ENCODE measurements around the gene SAMD3. TPM values are rescaled to one million over a fixed set of nuclear protein-coding genes. Genes with fewer than 3 reads are reported as not detected.
"Not testable (repeated sequence)": the region's sequence is repeated elsewhere in the genome, so short reads cannot be mapped to it uniquely, and the experiment has no call there.

Gene SAMD3, protein sequence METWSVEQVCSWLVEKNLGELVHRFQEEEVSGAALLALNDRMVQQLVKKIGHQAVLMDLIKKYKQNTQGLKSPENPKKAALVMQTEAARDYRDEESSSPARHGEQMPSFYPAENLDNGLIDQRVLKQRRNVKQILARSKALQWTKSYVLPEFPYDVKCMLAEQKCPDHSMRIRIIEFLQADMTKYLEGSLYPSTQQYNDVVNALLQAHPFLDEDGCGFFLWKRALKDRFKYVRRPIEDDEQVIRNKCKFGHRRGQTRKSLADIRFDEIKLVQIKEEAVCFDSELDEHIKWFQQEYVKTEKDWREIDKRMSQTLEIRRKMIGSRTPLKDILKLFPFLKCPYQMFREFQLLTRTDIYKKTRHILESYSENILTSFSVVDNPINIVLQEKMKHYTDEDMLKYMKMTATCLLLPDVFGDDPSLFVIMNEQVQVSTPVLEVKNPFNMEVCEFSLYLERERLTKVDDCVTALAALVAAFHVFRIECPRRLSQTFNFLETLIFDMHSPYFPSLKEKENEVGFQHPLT
- total RNA-seq (10 to 100 TPM; 24.1 to 29.7 TPM), polyA plus RNA-seq (10 to 100 TPM; 55.1 to 69.2 TPM)

DNA sequence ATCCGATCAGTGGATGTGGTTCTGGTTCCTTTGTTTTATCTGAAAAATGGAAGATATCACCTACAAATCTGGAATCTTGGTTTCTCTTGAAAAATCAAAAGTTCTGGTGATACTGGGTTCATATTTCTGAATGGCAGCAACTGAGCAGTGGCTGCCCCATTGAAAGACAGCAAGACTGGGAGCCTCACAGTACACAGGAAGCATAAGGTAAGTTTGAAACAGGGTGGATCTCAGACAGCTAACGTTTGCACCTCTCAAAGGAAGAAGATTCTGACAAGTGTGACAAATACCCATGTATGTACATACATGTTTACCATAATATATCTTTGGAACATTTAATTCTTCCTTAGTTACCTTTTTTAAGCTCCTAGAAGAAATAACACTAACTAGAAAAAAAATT lies at the start of gene SAMD3:
SAMD3 (minus strand) TSS at position 177 of the 400 bp plus-strand sequence. CDS start 7,678 bp downstream, outside the sequence.
- Histone ChIP-seq H3K27ac (ENCODE audit: low read depth, low read length) (peak within 1 kb of the TSS; percentile 47), H3K4me1 (ENCODE audit: insufficient read depth, low read length) (peaks cover 46% of the 10 kb centered on the region), H3K9me3 (ENCODE audit: control insufficient read depth in 1 of 2, low read length in 2 of 2) (peaks cover 0 to 3% of the 10 kb centered on the region in 2 donors), H3K4me3 (ENCODE audit: low read length in 2 of 2) (peak within 1 kb of the TSS in 1 of 2 donors; percentile 38), H3K27me3 (ENCODE audit: insufficient read depth, low read length) (no peaks in the 10 kb centered on the region), H3K36me3 (ENCODE audit: insufficient read depth, low read length) (no peaks in the 10 kb centered on the region)
- Mint-ChIP-seq H3K36me3 (peaks cover 10 to 16% of the 10 kb centered on the region in 2 donors), H3K27ac (peak within 1 kb of the TSS; percentile 83 to 96 (median 92)), H3K9me3 (peaks cover 2 to 14% (median 6%) of the 10 kb centered on the region in 8 donors), H3K27me3 (no peaks in the 10 kb centered on the region), H3K4me1 (peaks cover 34 to 60% (median 47%) of the 10 kb centered on the region in 4 donors), H3K4me3 (peak within 1 kb of the TSS; percentile 84 to 93 (median 90))
- POLR2A ChIA-PET (ENCODE audit: partially characterized antibody): interaction anchor here (1.0 to 3.4 kb wide), 16 partner anchors 9 to 203 kb away, joined by 3 to 44 read pairs (median 3); no protein-coding TSS in a partner anchor
- intact Hi-C loops (cut with micrococcal nuclease): loop anchor here (1.0 to 2.0 kb wide), 3 partner anchors 7 to 90 kb away; no protein-coding TSS in a partner anchor
- peak in 3 of 5 donors; percentile 33 to 39 (median 37) for DNase-seq
- CTCF ChIA-PET (ENCODE audit: partially characterized antibody): interaction anchor here (0.6 to 5.0 kb wide), 27 partner anchors 10 to 497 kb away, joined by 3 to 55 read pairs (median 5); no protein-coding TSS in a partner anchor

DNA sequence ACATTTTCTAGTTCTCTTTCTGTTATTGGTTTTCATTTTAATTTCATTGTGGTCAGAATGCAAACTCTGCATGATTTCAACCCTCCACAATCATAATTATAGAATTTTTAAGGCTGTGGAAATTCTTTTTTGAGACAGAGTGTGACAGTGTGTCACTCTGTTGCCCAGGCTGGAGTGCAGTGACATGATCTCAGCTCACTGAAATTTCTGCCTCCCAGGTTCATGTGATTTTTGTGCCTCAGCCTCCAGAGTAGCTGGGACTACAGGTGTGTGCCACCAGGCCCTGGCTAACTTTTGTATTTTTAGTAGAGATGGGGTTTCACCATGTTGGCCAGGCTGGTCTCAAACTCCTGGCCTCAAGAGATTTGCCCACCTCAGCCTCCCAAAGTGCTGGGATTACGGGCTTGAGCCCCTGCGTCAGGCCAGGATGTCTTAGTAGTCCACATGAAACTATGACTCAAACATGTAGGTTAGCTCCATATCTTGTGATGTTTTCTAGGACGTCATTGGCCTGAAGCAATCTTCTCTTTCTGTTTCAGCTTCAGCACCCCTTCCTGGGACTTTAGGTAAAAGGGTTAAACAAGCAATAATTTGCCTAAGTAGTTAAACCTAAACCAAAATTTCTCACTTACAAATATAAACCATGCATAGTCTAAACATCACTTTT lies 47.4 kb upstream of the SAMD3 start:
- H3K36me3 ChIP-seq (ENCODE audit: insufficient read depth, low read length): no peaks in the 10 kb centered on the region
- DNase-seq: no peak
- Mint-ChIP-seq H3K27me3 (no peaks in the 10 kb centered on the region), H3K36me3 (peaks cover 6 to 16% of the 10 kb centered on the region in 2 donors), H3K4me3 (no peak overlapping the region), H3K4me1 (peaks cover 0 to 5% (median under 1%) of the 10 kb centered on the region in 4 donors), H3K27ac (no peak overlapping the region), H3K9me3 (peaks cover 0 to 43% (median 27%) of the 10 kb centered on the region in 8 donors)
- H3K4me3 ChIP-seq (ENCODE audit: low read length in 2 of 2): no peak overlapping the region
- no peaks in the 10 kb centered on the region for H3K4me1 ChIP-seq (ENCODE audit: insufficient read depth, low read length)
- CTCF ChIA-PET (ENCODE audit: partially characterized antibody): interaction anchor here (1.7 kb wide), 1 partner anchor 11 kb away, joined by 11 read pairs; no protein-coding TSS in a partner anchor
- no peak overlapping the region for H3K27ac ChIP-seq (ENCODE audit: low read depth, low read length)
- POLR2A ChIA-PET (ENCODE audit: partially characterized antibody): no interaction called here
- H3K27me3 ChIP-seq (ENCODE audit: insufficient read depth, low read length): no peaks in the 10 kb centered on the region
- peaks cover 0 to 10% of the 10 kb centered on the region in 2 donors for H3K9me3 ChIP-seq (ENCODE audit: control insufficient read depth in 1 of 2, low read length in 2 of 2)
- intact Hi-C loops (cut with micrococcal nuclease): no loop called here

- H3K9me3 Mint-ChIP-seq; H3K36me3 Mint-ChIP-seq; H3K9me3 ChIP-seq (ENCODE audit: control insufficient read depth in 1 of 2, low read length in 2 of 2); H3K27ac Mint-ChIP-seq; H3K4me3 Mint-ChIP-seq; intact Hi-C loops (cut with micrococcal nuclease); H3K27me3 ChIP-seq (ENCODE audit: insufficient read depth, low read length); POLR2A ChIA-PET (ENCODE audit: partially characterized antibody); H3K27me3 Mint-ChIP-seq; CTCF ChIA-PET (ENCODE audit: partially characterized antibody); H3K36me3 ChIP-seq (ENCODE audit: insufficient read depth, low read length); H3K4me3 ChIP-seq (ENCODE audit: low read length in 2 of 2); DNase-seq; H3K27ac ChIP-seq (ENCODE audit: low read depth, low read length): not testable (repeated sequence)
- peaks cover 6 to 24% (median 15%) of the 10 kb centered on the region in 4 donors for H3K4me1 Mint-ChIP-seq
- peaks cover 14% of the 10 kb centered on the region for H3K4me1 ChIP-seq (ENCODE audit: insufficient read depth, low read length)
These were observed 42.8 kb upstream of the SAMD3 start for GRCh38 chr6:130265553-130265952.

DNA sequence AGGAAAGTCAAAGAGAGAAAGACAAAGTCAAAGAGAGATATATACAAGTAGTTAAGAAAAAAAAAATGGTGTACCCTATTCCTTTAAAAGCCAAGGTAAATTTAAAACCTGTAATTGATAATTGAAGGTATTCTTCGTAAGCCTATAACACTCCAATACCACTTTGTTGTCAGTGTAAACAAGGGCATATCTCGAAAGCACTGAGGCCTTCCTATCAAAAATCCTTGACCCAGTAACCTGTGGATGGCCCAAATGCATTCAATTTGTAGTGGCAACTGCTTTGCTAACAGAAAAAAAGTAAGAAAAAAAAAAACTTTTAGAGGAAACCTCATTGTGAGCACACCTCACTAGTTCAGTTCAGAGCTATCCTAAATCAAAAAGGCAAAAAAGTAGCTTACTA lies 39.3 kb upstream of the SAMD3 start:
- Histone ChIP-seq H3K36me3 (ENCODE audit: insufficient read depth, low read length) (no peaks in the 10 kb centered on the region), H3K9me3 (ENCODE audit: control insufficient read depth in 1 of 2, low read length in 2 of 2) (no peaks in the 10 kb centered on the region), H3K4me3 (ENCODE audit: low read length in 2 of 2) (no peak overlapping the region), H3K27me3 (ENCODE audit: insufficient read depth, low read length) (no peaks in the 10 kb centered on the region), H3K27ac (ENCODE audit: low read depth, low read length) (peak overlapping the region; percentile 31), H3K4me1 (ENCODE audit: insufficient read depth, low read length) (peaks cover 33% of the 10 kb centered on the region)
- Mint-ChIP-seq H3K27ac (peak overlapping the region in 6 of 7 donors; percentile 78 to 97 (median 90)), H3K27me3 (no peaks in the 10 kb centered on the region), H3K4me3 (peak overlapping the region in 7 of 8 donors; percentile 79 to 87 (median 82)), H3K4me1 (peaks cover 17 to 44% (median 30%) of the 10 kb centered on the region in 4 donors), H3K36me3 (peaks cover 4 to 7% of the 10 kb centered on the region in 2 donors), H3K9me3 (peaks cover 0 to 2% (median 0%) of the 10 kb centered on the region in 8 donors)
- intact Hi-C loops (cut with micrococcal nuclease): loop anchor here (5.0 kb wide), 1 partner anchor 130 kb away; no protein-coding TSS in a partner anchor
- CTCF ChIA-PET (ENCODE audit: partially characterized antibody): interaction anchor here (1.9 kb wide), 1 partner anchor 21 kb away, joined by 5 read pairs; no protein-coding TSS in a partner anchor
- POLR2A ChIA-PET (ENCODE audit: partially characterized antibody): interaction anchor here (0.6 to 1.0 kb wide), 2 partner anchors 24 to 39 kb away, joined by 3 read pairs; partner anchors contain the start of gene SAMD3
- DNase-seq: no peak

DNA sequence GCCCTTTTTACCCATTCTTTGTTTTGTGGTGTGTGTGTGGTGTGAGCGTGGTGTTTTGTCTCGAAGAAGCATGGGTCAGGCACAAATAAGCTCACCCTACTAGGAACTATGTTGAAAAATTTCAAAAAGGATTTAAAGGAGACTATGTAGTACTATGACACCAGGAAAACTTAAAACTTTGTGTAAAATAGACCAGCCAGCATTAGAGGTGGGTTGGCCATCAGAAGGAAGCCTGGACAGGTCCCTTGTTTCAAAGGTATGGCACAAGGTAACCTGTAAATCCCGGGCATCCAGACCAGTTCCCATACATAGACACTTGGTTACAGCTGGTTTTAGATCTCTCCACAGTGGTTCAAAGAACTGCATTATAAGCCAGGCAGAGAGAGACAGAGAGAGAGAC lies 38.8 kb upstream of the SAMD3 start:
- DNase-seq; H3K27me3 Mint-ChIP-seq; H3K36me3 ChIP-seq (ENCODE audit: insufficient read depth, low read length); H3K4me3 ChIP-seq (ENCODE audit: low read length in 2 of 2); H3K9me3 ChIP-seq (ENCODE audit: control insufficient read depth in 1 of 2, low read length in 2 of 2); H3K27me3 ChIP-seq (ENCODE audit: insufficient read depth, low read length); H3K9me3 Mint-ChIP-seq; H3K36me3 Mint-ChIP-seq: not testable (repeated sequence)
- Histone ChIP-seq H3K27ac (ENCODE audit: low read depth, low read length) (peak overlapping the region; percentile 31), H3K4me1 (ENCODE audit: insufficient read depth, low read length) (peaks cover 33% of the 10 kb centered on the region)
- H3K4me1 Mint-ChIP-seq: peaks cover 17 to 44% (median 30%) of the 10 kb centered on the region in 4 donors
- peak overlapping the region; percentile 5 to 97 (median 87) for H3K27ac Mint-ChIP-seq
- peak overlapping the region; percentile 79 to 87 (median 82) for H3K4me3 Mint-ChIP-seq
- CTCF ChIA-PET (ENCODE audit: partially characterized antibody): interaction anchor here (1.9 kb wide), 1 partner anchor 21 kb away, joined by 5 read pairs; no protein-coding TSS in a partner anchor
- POLR2A ChIA-PET (ENCODE audit: partially characterized antibody): interaction anchor here (0.8 to 1.0 kb wide), 2 partner anchors 39 to 122 kb away, joined by 3 to 4 read pairs; partner anchors contain the start of gene SAMD3
- intact Hi-C loops (cut with micrococcal nuclease): loop anchor here (5.0 kb wide), 1 partner anchor 129 kb away; no protein-coding TSS in a partner anchor

- Mint-ChIP-seq H3K4me1 (peaks cover 19 to 44% (median 29%) of the 10 kb centered on the region in 4 donors), H3K4me3 (peak overlapping the region; percentile 56 to 87 (median 82)), H3K27ac (peak overlapping the region; percentile 68 to 97 (median 91))
- H3K36me3 Mint-ChIP-seq; H3K27me3 ChIP-seq (ENCODE audit: insufficient read depth, low read length); H3K9me3 Mint-ChIP-seq; H3K9me3 ChIP-seq (ENCODE audit: control insufficient read depth in 1 of 2, low read length in 2 of 2); H3K27me3 Mint-ChIP-seq; CTCF ChIA-PET (ENCODE audit: partially characterized antibody); H3K36me3 ChIP-seq (ENCODE audit: insufficient read depth, low read length): not testable (repeated sequence)
- POLR2A ChIA-PET (ENCODE audit: partially characterized antibody): interaction anchor here (0.7 to 0.8 kb wide), 2 partner anchors 38 to 121 kb away, joined by 3 to 4 read pairs; partner anchors contain the start of gene SAMD3
- DNase-seq: peak; percentile 24 to 53 (median 36)
- peaks cover 33% of the 10 kb centered on the region for H3K4me1 ChIP-seq (ENCODE audit: insufficient read depth, low read length)
- H3K4me3 ChIP-seq (ENCODE audit: low read length in 2 of 2): peak overlapping the region; percentile 25 to 39
- intact Hi-C loops (cut with micrococcal nuclease): loop anchor here (5.0 kb wide), 1 partner anchor 128 kb away; no protein-coding TSS in a partner anchor
- peak overlapping the region; percentile 31 for H3K27ac ChIP-seq (ENCODE audit: low read depth, low read length)
These were observed 38.0 kb upstream of the SAMD3 start for GRCh38 chr6:130260614-130261241.

Data from CD4-positive, alpha-beta memory T cell (primary cell).